Body of pancreas (tissue), 4 donors: ENCODE measurements around the gene NYNRIN.

Source experiments
- POLR2A ChIP-seq, 3 donors: fragments of 450-650 bp; IDR thresholded peaks; one replicate each; pipeline ENCODE4 v1.6.1; 2016; ENCODE audit warnings: antibody characterized with exemption in 3 of 3, mild to moderate bottlenecking in 2 of 3
- TF ChIP-seq, protein P1 (sequence below), 7 experiments: fragments of 450-650 bp in 4 of 7; fragments of 200-600 bp in 3 of 7; sonication (generic) in 3 of 7; IDR thresholded peaks; one replicate each; pipeline ENCODE4 v1.5.1; 2016 to 2019; ENCODE audit warnings: antibody characterized with exemption in 7 of 7

DNA sequence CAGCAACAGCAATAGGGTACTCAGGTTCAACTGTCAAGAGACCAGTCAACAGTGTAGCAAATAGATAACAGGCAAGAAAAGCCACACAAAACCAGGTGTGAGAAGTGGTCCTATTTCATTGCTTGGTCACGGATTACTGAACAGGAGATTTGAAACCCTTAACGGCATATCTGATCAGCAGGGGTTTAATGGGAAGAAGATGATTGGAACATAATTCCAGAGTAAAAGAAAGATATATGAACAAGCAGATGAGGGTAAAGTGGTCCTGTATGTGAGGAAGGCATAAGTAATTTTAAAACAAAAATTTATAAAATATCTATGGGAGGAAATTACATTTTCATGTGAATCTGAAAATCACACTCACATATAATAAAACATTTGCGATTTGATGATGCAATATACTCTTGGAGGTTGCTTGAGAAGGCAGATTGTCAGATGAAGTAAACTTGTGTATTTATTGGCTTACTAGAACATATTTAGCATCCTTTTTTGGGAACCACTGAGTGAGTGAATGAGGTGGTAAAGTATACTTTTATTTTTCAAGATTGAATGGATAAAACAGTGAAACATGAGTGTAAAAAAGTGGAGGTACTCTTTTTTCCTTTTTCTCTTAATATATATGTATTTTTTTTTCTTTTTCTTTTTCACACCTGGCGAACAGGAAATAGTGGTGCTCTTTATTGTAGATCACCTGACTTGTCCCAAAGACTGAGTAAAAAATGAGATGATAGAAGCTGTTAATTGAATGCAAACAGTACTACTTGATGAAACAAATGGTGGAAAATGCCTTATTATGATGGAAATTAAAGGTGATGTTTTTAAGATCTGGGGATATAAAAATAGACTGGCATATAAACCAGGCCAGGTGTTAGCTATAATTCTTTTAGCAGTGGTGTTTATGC lies 65.3 kb downstream of the NYNRIN start:
- no peak for TF ChIP-seq POLR2A (IDR thresholded peaks at IDR 0.05)
- TF ChIP-seq, protein P1, sequence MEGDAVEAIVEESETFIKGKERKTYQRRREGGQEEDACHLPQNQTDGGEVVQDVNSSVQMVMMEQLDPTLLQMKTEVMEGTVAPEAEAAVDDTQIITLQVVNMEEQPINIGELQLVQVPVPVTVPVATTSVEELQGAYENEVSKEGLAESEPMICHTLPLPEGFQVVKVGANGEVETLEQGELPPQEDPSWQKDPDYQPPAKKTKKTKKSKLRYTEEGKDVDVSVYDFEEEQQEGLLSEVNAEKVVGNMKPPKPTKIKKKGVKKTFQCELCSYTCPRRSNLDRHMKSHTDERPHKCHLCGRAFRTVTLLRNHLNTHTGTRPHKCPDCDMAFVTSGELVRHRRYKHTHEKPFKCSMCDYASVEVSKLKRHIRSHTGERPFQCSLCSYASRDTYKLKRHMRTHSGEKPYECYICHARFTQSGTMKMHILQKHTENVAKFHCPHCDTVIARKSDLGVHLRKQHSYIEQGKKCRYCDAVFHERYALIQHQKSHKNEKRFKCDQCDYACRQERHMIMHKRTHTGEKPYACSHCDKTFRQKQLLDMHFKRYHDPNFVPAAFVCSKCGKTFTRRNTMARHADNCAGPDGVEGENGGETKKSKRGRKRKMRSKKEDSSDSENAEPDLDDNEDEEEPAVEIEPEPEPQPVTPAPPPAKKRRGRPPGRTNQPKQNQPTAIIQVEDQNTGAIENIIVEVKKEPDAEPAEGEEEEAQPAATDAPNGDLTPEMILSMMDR (IDR thresholded peaks at IDR 0.05) = no peak
